Liver (tissue), 9 donors: ENCODE results near the gene TOR1AIP2. TPM values are rescaled to one million over a fixed set of nuclear protein-coding genes. Genes with fewer than 3 reads are reported as not detected.

Experiments used
- DNase-seq: peaks from one replicate; pipeline ENCODE4 v3.0.0-alpha.2; 2017; ENCODE audit warnings: low spot score
- H3K27ac ChIP-seq, 2 donors: one replicate each; pipeline ENCODE4 v1.7.0; 2013; ENCODE audit warnings: inconsistent platforms in 2 of 2, low read length in 2 of 2, control low read depth in 1 of 2, low read depth in 1 of 2, mild to moderate bottlenecking in 1 of 2
- H3K27me3 ChIP-seq, 4 donors: one replicate each; pipeline versions ENCODE4 v1.6.1 to v1.7.0; 2013; ENCODE audit warnings: low read length in 3 of 4, inconsistent platforms in 1 of 4, mild to moderate bottlenecking in 1 of 4, moderate library complexity in 1 of 4; ENCODE audit not compliant: control insufficient read depth in 4 of 4, insufficient read depth in 4 of 4
- H3K36me3 ChIP-seq, 4 donors: one replicate each; pipeline versions ENCODE4 v1.6.1 to v1.7.0; 2013; ENCODE audit warnings: low read length in 3 of 4, mild to moderate bottlenecking in 3 of 4, low read depth in 1 of 4, moderate library complexity in 1 of 4; ENCODE audit not compliant: control insufficient read depth in 4 of 4, insufficient read depth in 3 of 4
- H3K4me1 ChIP-seq, 4 donors: one replicate each; pipeline versions ENCODE4 v1.6.1 to v1.7.0; 2013; ENCODE audit warnings: low read length in 3 of 4, mild to moderate bottlenecking in 3 of 4, moderate library complexity in 1 of 4; ENCODE audit not compliant: control insufficient read depth in 4 of 4, insufficient read depth in 4 of 4
- H3K4me3 ChIP-seq, 3 donors: one replicate each; pipeline versions ENCODE4 v1.6.1 to v1.7.0; 2013; ENCODE audit warnings: low read length in 3 of 3, control low read depth in 1 of 3, low read depth in 1 of 3, mild to moderate bottlenecking in 1 of 3
- H3K9ac ChIP-seq, 2 donors: one replicate each; pipeline ENCODE4 v1.7.0; 2013; ENCODE audit warnings: low read length in 2 of 2, mild to moderate bottlenecking in 2 of 2, moderate library complexity in 2 of 2, control low read depth in 1 of 2, low read depth in 1 of 2
- H3K9me3 ChIP-seq, 4 donors: one replicate each; pipeline versions ENCODE4 v1.6.1 to v1.7.0; 2013; ENCODE audit warnings: low read length in 3 of 4; ENCODE audit not compliant: control insufficient read depth in 4 of 4
- ATF3 ChIP-seq: IDR thresholded peaks from 2 replicates; pipeline ENCODE4 v1.6.1; 2016; ENCODE audit warnings: antibody characterized with exemption
- CTCF ChIP-seq: fragments of 150-350 bp; IDR thresholded peaks from 2 replicates; pipeline ENCODE4 v1.5.1; 2017; ENCODE audit warnings: improper control_type of control experiment, low read depth, low read length; ENCODE audit not compliant: missing input control
- EGR1 ChIP-seq, 2 donors: IDR thresholded peaks; 2 replicates each; pipeline ENCODE4 v1.6.1; 2016 to 2018; ENCODE audit warnings: antibody characterized with exemption in 2 of 2, low read depth in 2 of 2
- FOXA1 ChIP-seq: IDR thresholded peaks from 2 replicates; pipeline ENCODE4 v1.6.1; 2016; ENCODE audit warnings: antibody characterized with exemption
- FOXA2 ChIP-seq: IDR thresholded peaks from 2 replicates; pipeline ENCODE4 v1.6.1; 2016; ENCODE audit warnings: antibody characterized with exemption
- GABPA ChIP-seq, 2 donors: IDR thresholded peaks in 1 of 2; conservative IDR thresholded peaks in 1 of 2; 2 replicates each; pipeline ENCODE4 v1.6.1; 2016; ENCODE audit warnings: antibody characterized with exemption in 2 of 2, mild to moderate bottlenecking in 1 of 2, moderate library complexity in 1 of 2
- HNF4A ChIP-seq, 2 donors: conservative IDR thresholded peaks; 2 replicates each; pipeline ENCODE4 v1.6.1; 2016; ENCODE audit warnings: antibody characterized with exemption in 2 of 2, mild to moderate bottlenecking in 2 of 2
- HNF4G ChIP-seq: IDR thresholded peaks from 2 replicates; pipeline ENCODE4 v1.6.1; 2016; ENCODE audit warnings: antibody characterized with exemption
- JUND ChIP-seq, 2 donors: IDR thresholded peaks; 2 replicates each; pipeline ENCODE4 v1.6.1; 2016; ENCODE audit warnings: antibody characterized with exemption in 2 of 2
- MAX ChIP-seq: IDR thresholded peaks from 2 replicates; pipeline ENCODE4 v1.6.1; 2016; ENCODE audit warnings: antibody characterized with exemption
- NR2F2 ChIP-seq: IDR thresholded peaks from 2 replicates; pipeline ENCODE4 v1.6.1; 2016; ENCODE audit warnings: antibody characterized with exemption
- RAD21 ChIP-seq, 2 donors: IDR thresholded peaks; 2 replicates each; pipeline ENCODE4 v1.6.1; 2016; ENCODE audit warnings: antibody characterized with exemption in 2 of 2, mild to moderate bottlenecking in 2 of 2
- REST ChIP-seq: IDR thresholded peaks from 2 replicates; pipeline ENCODE4 v1.6.1; 2016; ENCODE audit warnings: antibody characterized with exemption, mild to moderate bottlenecking
- RXRA ChIP-seq, 2 donors: IDR thresholded peaks; 2 replicates each; pipeline ENCODE4 v1.6.1; 2017 to 2018; ENCODE audit warnings: antibody characterized with exemption in 2 of 2, mild to moderate bottlenecking in 1 of 2
- SP1 ChIP-seq: IDR thresholded peaks from 2 replicates; pipeline ENCODE4 v1.6.1; 2018; ENCODE audit warnings: antibody characterized with exemption, mild to moderate bottlenecking
- TAF1 ChIP-seq: conservative IDR thresholded peaks from 2 replicates; pipeline ENCODE4 v1.6.1; 2016; ENCODE audit warnings: antibody characterized with exemption, mild to moderate bottlenecking
- YY1 ChIP-seq: IDR thresholded peaks from 2 replicates; pipeline ENCODE4 v1.6.1; 2016; ENCODE audit warnings: antibody characterized with exemption, mild to moderate bottlenecking
- ZBTB33 ChIP-seq: IDR thresholded peaks from 2 replicates; pipeline ENCODE4 v1.6.1; 2016; ENCODE audit warnings: antibody characterized with exemption
- WGBS: extraction: QIAGEN DNeasy Blood & Tissue Kit; methylation state at CpG from one replicate; pipeline ENCODE4 v1.1.7; 2013; 5-methylcytosine and 5-hydroxymethylcytosine counted together
- polyA plus RNA-seq, 2 donors: library from polyadenylated mRNA; stranded (reverse) in 1 of 2; unstranded in 1 of 2; fragments of 200-250 nt in 1 of 2; fragments of >200 nt in 1 of 2; fragmentation: Nextera tagmentation in 1 of 2; extraction: Ambion mirVana in 1 of 2; gene quantifications; one replicate each; pipeline versions ENCODE4 v1.2.1 to v1.2.3, GENCODE V29; 2013 to 2015
- total RNA-seq, 2 donors: library from RNA; depleted of rRNA; stranded (reverse); fragments of >200 nt; gene quantifications; one replicate each; pipeline ENCODE4 v1.2.3, GENCODE V29; 2014
- donor health status: healthy.
- donor health status: healthy.
- donor health status: healthy.
- donor health status: healthy.
- donor health status: healthy.

TOR1AIP2 gene
- total and polyA plus RNA-seq, 4 donors: 12.7 to 124 (median 38.6) TPM

- no peak overlapping the region for H3K27ac ChIP-seq
- no peak for DNase-seq
- H3K36me3 ChIP-seq: peaks cover 3 to 36% (median 26%) of the 10 kb centered on the region in 4 donors
- no peak overlapping the region for H3K9ac ChIP-seq
- H3K27me3 ChIP-seq: no peaks in the 10 kb centered on the region
- H3K9me3 ChIP-seq: no peaks in the 10 kb centered on the region
- H3K4me1 ChIP-seq: peaks cover 0 to 25% (median 20%) of the 10 kb centered on the region in 4 donors
- H3K4me3 ChIP-seq: no peak overlapping the region
- TF ChIP-seq FOXA2 (no peak), HNF4G (no peak), REST (no peak), ZBTB33 (no peak), CTCF (no peak), YY1 (no peak), EGR1 (IDR thresholded peaks at IDR 0.05; ENCODE audit: low read depth in 2 of 2) (no peak), JUND (IDR thresholded peaks at IDR 0.05) (no peak), SP1 (no peak), MAX (no peak), FOXA1 (no peak), NR2F2 (no peak), ATF3 (no peak), RAD21 (IDR thresholded peaks at IDR 0.05) (no peak), RXRA (IDR thresholded peaks at IDR 0.05) (no peak), TAF1 (no peak), HNF4A (conservative IDR thresholded peaks at IDR 0.05) (no peak)
- 78% methylated on average over 2 of the region's 2 CpGs for WGBS
Observed at GRCh38 chr1:179888071-179888470, 10.5 kb upstream of the TOR1AIP2 start.

GRCh38 chr1:179883745-179884138, 6.1 kb upstream of the TOR1AIP2 start:
- peak overlapping the region; percentile 99 for H3K27ac ChIP-seq
- no peaks in the 10 kb centered on the region for H3K9me3 ChIP-seq
- peak overlapping the region; percentile 79 to 88 (median 80) for H3K4me3 ChIP-seq
- peak overlapping the region; percentile 51 to 75 for H3K9ac ChIP-seq
- peaks cover 6 to 34% (median 22%) of the 10 kb centered on the region in 4 donors for H3K4me1 ChIP-seq
- no peaks in the 10 kb centered on the region for H3K27me3 ChIP-seq
- H3K36me3 ChIP-seq: peaks cover 0 to 16% (median 12%) of the 10 kb centered on the region in 4 donors
- DNase-seq: no peak
- WGBS: 38% methylated on average over 4 of the region's 4 CpGs
- TF ChIP-seq GABPA (IDR thresholded peaks at IDR 0.05 in 1 of 2, conservative IDR thresholded peaks at IDR 0.05 in 1 of 2): no peak
- no peak for TF ChIP-seq HNF4G
- no peak for TF ChIP-seq RXRA (IDR thresholded peaks at IDR 0.05)
- TF ChIP-seq RAD21 (IDR thresholded peaks at IDR 0.05): no peak
- no peak for TF ChIP-seq ATF3
- TF ChIP-seq NR2F2: no peak
- TF ChIP-seq HNF4A (conservative IDR thresholded peaks at IDR 0.05): no peak
- no peak for TF ChIP-seq TAF1
- TF ChIP-seq JUND (IDR thresholded peaks at IDR 0.05): no peak
- no peak for TF ChIP-seq FOXA2
- no peak for TF ChIP-seq EGR1 (IDR thresholded peaks at IDR 0.05; ENCODE audit: low read depth in 2 of 2)
- TF ChIP-seq ZBTB33: no peak
